K562 (cell line): ENCODE results near the gene LAMC1. TPM values are rescaled to one million over a fixed set of nuclear protein-coding genes. Genes with fewer than 3 reads are reported as not detected.

ENCODE experiments used
- ATAC-seq: fragments of 200-7000 bp; cut with Tn5 transposase; 3 replicates; pipeline ENCODE4 v1.9.1; 2020; ENCODE audit warnings: moderate library complexity
- BruUV-seq: library from RNA; stranded (reverse); fragments of 400-500 nt; replicated peaks from 2 replicates; lab custom pipeline; 2021; lab: Mats Ljungman, UMichigan
- CTCF ChIA-PET: fragments of 300-600 bp; formaldehyde crosslinking; extraction: SDS; loops from one replicate; lab custom pipeline; 2021; ENCODE audit warnings: low intra/inter-chr PET ratio; lab: Yijun Ruan, JAX
- POLR2A ChIA-PET: fragments of 300-600, 350-650 bp; sonication (Branson Sonifier 250); formaldehyde crosslinking; extraction: SDS; loops from one replicate; lab custom pipeline; 2021; ENCODE audit warnings: antibody characterized with exemption, inconsistent platforms; lab: Yijun Ruan, JAX
- DNase-seq, 4 experiments: peaks; one replicate each; pipeline versions ENCODE4 v3.0.0 to v3.0.0-alpha.2; 2011 to 2018; ENCODE audit warnings: low spot score in 3 of 4, mixed read lengths in 3 of 4; ENCODE audit errors: extremely low read depth in 1 of 4
- FAIRE-seq: peaks from 2 replicates; lab custom pipeline; 2011; peaks lifted over from hg19 to GRCh38; lab: Jason Lieb, UNC
- H2AFZ ChIP-seq: 2 replicates; pipeline ENCODE4 v1.6.0; 2011; ENCODE audit warnings: low read depth, low read length, control low read depth, inconsistent platforms
- H3K27ac ChIP-seq: fragments of 200-600 bp; 3 replicates; pipeline ENCODE4 v1.8.0; 2011; ENCODE audit warnings: low read depth, mild to moderate bottlenecking, control low read depth, inconsistent platforms, low read length, moderate library complexity, mixed read lengths; ENCODE audit errors: extremely low read depth
- H3K27me3 ChIP-seq, 2 experiments: fragments of 300-600 bp in 1 of 2; 2 replicates in 1 of 2; 3 replicates in 1 of 2; pipeline versions ENCODE4 v1.6.0 to v1.8.0; 2011; ENCODE audit warnings: inconsistent platforms in 2 of 2, low read length in 2 of 2, mild to moderate bottlenecking in 1 of 2, mixed read lengths in 1 of 2, moderate library complexity in 1 of 2; ENCODE audit not compliant: control insufficient read depth in 2 of 2, insufficient read depth in 2 of 2
- H3K36me3 ChIP-seq: fragments of 300-600 bp; 3 replicates; pipeline ENCODE4 v1.8.0; 2011; ENCODE audit warnings: mild to moderate bottlenecking, low read length, inconsistent platforms; ENCODE audit not compliant: control insufficient read depth, insufficient read depth
- H3K4me1 ChIP-seq, 2 experiments: fragments of 200-600 bp in 1 of 2; replicated peaks in 1 of 2; 2 replicates in 1 of 2; 3 replicates in 1 of 2; pipeline versions ENCODE4 v1.5.1 to v1.8.0; 2011; ENCODE audit warnings: inconsistent platforms in 2 of 2, low read length in 2 of 2, mild to moderate bottlenecking in 1 of 2, mixed read lengths in 1 of 2, moderate library complexity in 1 of 2; ENCODE audit not compliant: control insufficient read depth in 2 of 2, insufficient read depth in 2 of 2
- H3K4me2 ChIP-seq: 2 replicates; pipeline ENCODE4 v1.6.1; 2011; ENCODE audit warnings: low read length, control low read depth, inconsistent platforms, mixed read lengths; ENCODE audit not compliant: insufficient read depth
- H3K4me3 ChIP-seq: fragments of 200-600 bp; sonication (generic), shearing (Covaris generic); 2 replicates; pipeline ENCODE4 v1.5.1; 2016; ENCODE audit warnings: control low read depth, inconsistent platforms
- H3K79me2 ChIP-seq: fragments of 200-600 bp; 3 replicates; pipeline ENCODE4 v1.8.0; 2011; ENCODE audit warnings: low read length, inconsistent platforms; ENCODE audit not compliant: control insufficient read depth, insufficient read depth
- H3K9ac ChIP-seq, 2 experiments: 2 replicates each; pipeline versions ENCODE4 v1.6.0 to v1.6.1; 2011; ENCODE audit warnings: low read depth in 2 of 2, low read length in 2 of 2, control low read depth in 1 of 2, inconsistent platforms in 1 of 2, mild to moderate bottlenecking in 1 of 2, mixed read lengths in 1 of 2; ENCODE audit not compliant: insufficient read depth in 1 of 2
- H3K9me1 ChIP-seq: one replicate; pipeline ENCODE4 v1.6.0; 2011; ENCODE audit warnings: inconsistent platforms, mild to moderate bottlenecking, low read length, moderate library complexity; ENCODE audit not compliant: control insufficient read depth, insufficient read depth
- H3K9me3 ChIP-seq: replicated peaks from 2 replicates; pipeline ENCODE4 v1.5.1; 2011; ENCODE audit warnings: low read depth, low read length, inconsistent platforms; ENCODE audit not compliant: control insufficient read depth, insufficient read depth
- H4K20me1 ChIP-seq: replicated peaks from 2 replicates; pipeline ENCODE4 v1.6.1; 2011; ENCODE audit warnings: low read length, inconsistent platforms, mixed read lengths; ENCODE audit not compliant: control insufficient read depth, insufficient read depth
- BRD4 ChIP-seq: fragments of 200-600 bp; sonication (generic); IDR thresholded peaks from 2 replicates; pipeline ENCODE4 v1.6.1; 2017; ENCODE audit warnings: inconsistent platforms
- CBFA2T3 ChIP-seq: fragments of 450-650 bp; IDR thresholded peaks from 2 replicates; pipeline ENCODE4 v1.6.1; 2017
- MXI1 ChIP-seq: IDR thresholded peaks from 2 replicates; pipeline ENCODE4 v1.6.1; 2011; ENCODE audit warnings: low read depth, mild to moderate bottlenecking, improper control_type of control experiment, low read length
- SOX6 ChIP-seq: fragments of 450-650 bp; IDR thresholded peaks from 2 replicates; pipeline ENCODE4 v1.6.1; 2014; ENCODE audit warnings: mild to moderate bottlenecking
- TRIM25 ChIP-seq: fragments of 450-650 bp; IDR thresholded peaks from 2 replicates; pipeline ENCODE4 v1.7.0; 2016; ENCODE audit warnings: borderline replicate concordance
- USF2 ChIP-seq: sonication (generic); formaldehyde crosslinking; IDR thresholded peaks from 2 replicates; pipeline ENCODE4 v1.5.0; 2020; ENCODE audit warnings: missing genetic modification reagents
- ZBTB2 ChIP-seq: fragments of 450-650 bp; IDR thresholded peaks from 2 replicates; pipeline ENCODE4 v1.6.1; 2016; ENCODE audit warnings: antibody characterized with exemption
- ZNF280A ChIP-seq: fragments of 450-650 bp; IDR thresholded peaks from 2 replicates; pipeline ENCODE4 v1.6.1; 2018; ENCODE audit warnings: mild to moderate bottlenecking, low read depth; ENCODE audit not compliant: partially characterized antibody
- ZNF384 ChIP-seq: IDR thresholded peaks from 2 replicates; pipeline ENCODE4 v1.6.1; 2012; ENCODE audit warnings: low read depth, low read length, improper control_type of control experiment
- WGBS: fragments of 100-300 bp; shearing (Covaris generic); methylation state at CpG from one replicate; pipeline ENCODE4 v1.1.6; 2016; ENCODE audit warnings: low coverage, mixed read lengths; ENCODE audit not compliant: insufficient coverage; ENCODE audit errors: missing lambda C conversion rate; 5-methylcytosine and 5-hydroxymethylcytosine counted together
- in situ Hi-C: fragments of 300-500 bp; cut with MboI; formaldehyde crosslinking; loops from 4 replicates; pipeline ENCODE4 v1.15.0; 2018; ENCODE audit warnings: inconsistent platforms, mixed read lengths
- intact Hi-C: fragments of 100-400 bp; cut with micrococcal nuclease; formaldehyde crosslinking; loops from 2 replicates; pipeline ENCODE4 v1.14.2; 2022
- polyA plus RNA-seq, 8 experiments: library from polyadenylated mRNA; depleted of rRNA in 4 of 8; stranded (reverse) in 5 of 8; unstranded in 3 of 8; fragments of >200 nt; fragmentation: Nextera tagmentation in 2 of 8; fragmentation: Illumina TruSeq in 1 of 8; extraction: Ambion mirVana in 2 of 8; extraction: Trizol in 1 of 8; gene quantifications; 2 replicates each; pipeline versions ENCODE4 v1.2.1 to v1.2.3, GENCODE V29; 2011 to 2014; ENCODE audit warnings: inconsistent platforms in 1 of 8, missing spikeins in 1 of 8
- total RNA-seq, 7 experiments: library from RNA; depleted of rRNA in 6 of 7; stranded (reverse); fragments of >200 nt in 6 of 7; fragmentation: Illumina TruSeq in 2 of 7; extraction: Trizol in 2 of 7; gene quantifications; 2 replicates each; pipeline versions ENCODE4 v1.2.1 to v1.2.3, GENCODE V29; 2011 to 2021; ENCODE audit warnings: low replicate concordance in 1 of 7

LAMC1 gene
- total and polyA plus RNA-seq, 9 of the 15 experiments (the other 6 are each of a cell fraction or from before 2014, with no cell fraction given): 0.07 to 0.71 (median 0.13) TPM; not detected in 2

GRCh38 chr1:183097438-183098051 is 74.3 kb downstream of the LAMC1 start (continued):
- no peak for TF ChIP-seq ZNF280A
- TF ChIP-seq ZBTB2: no peak

GRCh38 chr1:183098317-183098716 is 75.1 kb downstream of the LAMC1 start:
- Histone ChIP-seq H3K36me3 (no peaks in the 10 kb centered on the region), H3K9me3 (no peaks in the 10 kb centered on the region), H2AFZ (no peak overlapping the region), H3K27me3 (peaks cover 14 to 18% of the 10 kb centered on the region in 2 experiments), H3K79me2 (no peaks in the 10 kb centered on the region), H3K4me1 (no peaks in the 10 kb centered on the region), H3K9me1 (no peaks in the 10 kb centered on the region), H3K9ac (no peak overlapping the region), H3K4me3 (no peak overlapping the region), H3K27ac (no peak overlapping the region), H3K4me2 (no peak overlapping the region), H4K20me1 (no peaks in the 10 kb centered on the region)
- intact Hi-C loops: no loop called here
- FAIRE-seq (no peak), DNase-seq (no peak), ATAC-seq (no peak)
- TF ChIP-seq SOX6 (no peak), MXI1 (no peak), USF2 (CRISPR knock-in tag) (no peak), ZNF384 (no peak), TRIM25 (no peak), BRD4 (no peak), CBFA2T3 (no peak)
- BruUV-seq: no TSS peak
- in situ Hi-C loops: no loop called here
- WGBS: 2% methylated on average over 2 of the region's 2 CpGs
- POLR2A ChIA-PET: interaction anchor here (0.6 to 1.1 kb wide), 2 partner anchors 23 kb away, joined by 3 read pairs; no protein-coding TSS in a partner anchor
- CTCF ChIA-PET: no interaction called here
